ENCODE data around the gene FBXW5.

Gene FBXW5

DNA sequence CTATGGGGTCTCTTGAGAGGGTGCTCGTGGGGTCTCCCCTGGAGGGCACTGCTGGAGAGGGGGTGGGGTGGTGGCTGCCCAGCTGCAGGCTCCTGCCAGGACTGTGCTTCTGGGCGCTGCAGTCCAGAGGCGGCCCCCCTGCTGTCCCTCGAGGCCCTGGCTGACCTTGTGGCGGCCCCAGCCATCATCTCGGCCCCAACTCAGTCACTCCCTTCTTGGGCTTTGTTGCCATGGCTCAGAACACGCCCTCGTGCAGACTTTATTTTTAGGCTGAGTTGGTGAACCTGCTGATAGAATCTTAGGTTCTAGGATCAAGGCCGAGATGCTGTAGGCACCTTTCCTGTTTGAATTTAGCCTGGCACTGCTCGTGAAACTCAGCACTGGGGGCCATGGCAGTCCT lies 22.8 kb downstream of the FBXW5 start:
- TF ChIP-seq, protein P1, sequence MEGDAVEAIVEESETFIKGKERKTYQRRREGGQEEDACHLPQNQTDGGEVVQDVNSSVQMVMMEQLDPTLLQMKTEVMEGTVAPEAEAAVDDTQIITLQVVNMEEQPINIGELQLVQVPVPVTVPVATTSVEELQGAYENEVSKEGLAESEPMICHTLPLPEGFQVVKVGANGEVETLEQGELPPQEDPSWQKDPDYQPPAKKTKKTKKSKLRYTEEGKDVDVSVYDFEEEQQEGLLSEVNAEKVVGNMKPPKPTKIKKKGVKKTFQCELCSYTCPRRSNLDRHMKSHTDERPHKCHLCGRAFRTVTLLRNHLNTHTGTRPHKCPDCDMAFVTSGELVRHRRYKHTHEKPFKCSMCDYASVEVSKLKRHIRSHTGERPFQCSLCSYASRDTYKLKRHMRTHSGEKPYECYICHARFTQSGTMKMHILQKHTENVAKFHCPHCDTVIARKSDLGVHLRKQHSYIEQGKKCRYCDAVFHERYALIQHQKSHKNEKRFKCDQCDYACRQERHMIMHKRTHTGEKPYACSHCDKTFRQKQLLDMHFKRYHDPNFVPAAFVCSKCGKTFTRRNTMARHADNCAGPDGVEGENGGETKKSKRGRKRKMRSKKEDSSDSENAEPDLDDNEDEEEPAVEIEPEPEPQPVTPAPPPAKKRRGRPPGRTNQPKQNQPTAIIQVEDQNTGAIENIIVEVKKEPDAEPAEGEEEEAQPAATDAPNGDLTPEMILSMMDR (IDR thresholded peaks at IDR 0.05; ENCODE audit: control insufficient read depth, insufficient read depth, low read depth, low read length, missing control alignments), result no peak
- no peak overlapping the region for H3K4me3 ChIP-seq (ENCODE audit: control insufficient read depth, low read depth, low read length)

DNA sequence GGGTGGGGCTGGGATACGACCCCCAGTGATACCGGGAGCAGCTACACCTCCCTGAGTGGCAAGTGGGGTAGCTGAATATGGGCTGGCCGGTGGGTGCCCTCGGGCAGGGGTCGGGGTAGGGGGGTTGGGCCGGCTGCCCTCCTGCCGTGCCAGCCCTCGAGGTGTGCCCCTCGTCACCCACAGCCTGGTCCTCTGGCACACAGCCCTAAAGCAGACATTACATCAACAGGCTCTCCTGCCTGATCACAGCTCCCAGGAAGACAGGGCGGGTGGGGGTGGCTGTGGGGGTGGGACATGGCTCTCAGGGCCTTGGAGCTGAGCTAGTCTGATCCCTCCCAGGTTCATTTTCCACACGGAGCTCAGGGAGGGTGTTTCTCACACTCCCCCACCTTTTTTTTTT lies 23.2 kb downstream of the FBXW5 start:
- TF ChIP-seq, protein P1 (IDR thresholded peaks at IDR 0.05; ENCODE audit: control insufficient read depth, insufficient read depth, low read depth, low read length, missing control alignments), result no peak
- DNase-seq (ENCODE audit: low read depth), result no peak

More for the DNA sequence above, 22.8 kb downstream of the FBXW5 start:
- DNase-seq (ENCODE audit: low read depth), result no peak

DNA sequence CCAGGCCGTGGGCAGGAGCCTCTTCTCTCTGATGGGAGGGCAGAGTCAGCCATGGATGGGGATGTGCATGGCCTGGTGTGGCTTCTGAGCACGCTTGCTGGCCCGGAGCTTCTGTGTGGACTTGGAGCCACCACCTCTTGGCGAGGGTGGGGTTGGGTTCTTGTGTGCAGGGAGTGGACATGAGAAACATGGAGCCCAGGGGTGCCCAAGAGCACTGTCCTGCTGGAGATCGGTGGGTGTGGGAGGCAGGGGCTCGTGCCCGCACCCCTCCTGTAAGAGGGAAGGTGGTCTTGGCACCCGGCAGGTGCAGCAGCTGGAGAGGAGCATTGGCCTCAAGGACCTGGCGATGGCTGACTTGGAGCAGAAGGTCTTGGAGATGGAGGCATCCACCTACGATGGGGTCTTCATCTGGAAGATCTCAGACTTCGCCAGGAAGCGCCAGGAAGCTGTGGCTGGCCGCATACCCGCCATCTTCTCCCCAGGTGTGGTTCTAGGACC lies 23.8 kb downstream of the FBXW5 start:
- TF ChIP-seq, protein P1 (IDR thresholded peaks at IDR 0.05; ENCODE audit: control insufficient read depth, insufficient read depth, low read depth, low read length, missing control alignments), result no peak
- no peak for DNase-seq (ENCODE audit: low read depth)
- H3K4me3 ChIP-seq (ENCODE audit: control insufficient read depth, low read depth, low read length), result no peak overlapping the region

More for the DNA sequence above, 23.2 kb downstream of the FBXW5 start:
- no peak overlapping the region for H3K4me3 ChIP-seq (ENCODE audit: control insufficient read depth, low read depth, low read length)

DNA sequence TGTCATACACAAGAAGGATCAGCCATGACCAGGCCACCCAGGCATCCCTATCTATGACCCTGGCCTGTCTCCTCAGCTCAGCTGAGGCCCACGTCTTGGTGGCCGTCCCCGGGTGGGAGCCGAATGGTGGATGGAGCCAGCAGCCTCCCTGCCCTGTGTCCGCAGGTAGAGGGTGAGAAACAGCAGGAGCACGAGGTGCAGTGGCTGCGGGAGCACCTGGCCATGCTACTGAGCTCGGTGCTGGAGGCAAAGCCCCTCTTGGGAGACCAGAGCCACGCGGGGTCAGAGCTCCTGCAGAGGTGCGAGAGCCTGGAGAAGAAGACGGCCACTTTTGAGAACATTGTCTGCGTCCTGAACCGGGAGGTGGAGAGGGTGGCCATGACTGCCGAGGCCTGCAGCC lies 24.5 kb downstream of the FBXW5 start:
- DNase-seq (ENCODE audit: low read depth), result no peak
- no peak overlapping the region for H3K4me3 ChIP-seq (ENCODE audit: control insufficient read depth, low read depth, low read length)
- TF ChIP-seq, protein P1 (IDR thresholded peaks at IDR 0.05; ENCODE audit: control insufficient read depth, insufficient read depth, low read depth, low read length, missing control alignments), result no peak

DNA sequence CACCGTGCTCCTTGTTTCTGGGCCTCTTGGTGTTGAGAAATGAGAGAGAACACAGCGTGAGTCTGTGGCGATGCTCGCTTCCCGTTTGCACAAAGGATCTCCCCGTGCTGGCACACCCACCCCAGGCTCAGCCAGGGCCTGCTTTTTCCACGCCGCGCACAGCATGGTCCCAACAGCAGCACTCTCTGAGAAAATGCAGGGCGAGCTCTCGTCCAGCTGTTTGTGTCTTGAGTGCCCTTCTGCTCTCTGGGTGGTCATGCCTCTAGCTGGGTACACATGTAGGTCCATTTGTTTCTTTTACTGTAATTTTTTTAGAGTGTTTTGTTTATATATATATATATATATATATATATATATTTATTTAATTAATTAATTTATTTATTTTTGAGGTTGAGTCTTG lies 26.6 kb downstream of the FBXW5 start:
- no peak for DNase-seq (ENCODE audit: low read depth)
- TF ChIP-seq, protein P1 (IDR thresholded peaks at IDR 0.05; ENCODE audit: control insufficient read depth, insufficient read depth, low read depth, low read length, missing control alignments), result no peak
- no peak overlapping the region for H3K4me3 ChIP-seq (ENCODE audit: control insufficient read depth, low read depth, low read length)

DNA sequence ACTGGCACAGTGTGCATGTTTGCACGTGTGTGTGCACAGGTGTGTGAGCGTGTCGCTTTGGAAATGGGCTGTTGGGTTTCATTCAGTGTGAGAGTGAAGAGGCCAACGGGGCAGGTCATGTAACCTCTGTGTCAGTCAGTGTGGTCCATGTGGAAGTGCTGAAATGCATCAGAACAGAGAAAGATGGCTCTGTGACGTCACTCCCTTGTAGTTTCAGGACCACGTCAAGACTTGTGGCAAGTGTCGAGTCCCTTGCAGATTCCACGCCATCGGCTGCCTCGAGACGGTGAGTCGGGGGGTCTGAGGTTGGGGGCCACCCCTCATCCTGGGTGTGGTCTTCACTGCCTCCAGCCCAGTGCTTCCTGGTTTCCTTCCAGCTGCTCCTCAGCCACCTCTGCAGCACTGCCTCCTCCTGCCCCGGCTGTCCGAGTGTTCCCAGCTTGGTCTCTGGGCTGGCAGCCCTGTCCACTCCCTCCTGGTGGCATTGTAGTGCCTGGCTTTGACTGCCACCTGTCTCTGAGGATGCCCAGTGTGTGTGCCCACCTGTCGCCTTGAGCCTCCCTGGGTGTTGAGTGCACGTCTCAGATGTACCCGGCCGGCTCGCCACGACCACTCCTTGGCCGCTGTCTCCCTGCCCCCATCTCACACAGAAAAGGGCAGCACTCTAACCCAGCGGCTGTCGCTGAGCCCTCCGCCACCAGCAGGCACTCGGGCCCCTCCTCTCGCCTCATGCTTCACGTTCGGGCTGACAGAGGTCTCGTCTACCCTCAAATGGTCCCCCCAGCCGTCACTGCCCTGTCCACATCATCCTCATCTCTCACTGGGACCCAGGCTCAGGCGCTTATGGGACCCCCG lies 28.0 kb downstream of the FBXW5 start:
- no peak overlapping the region for H3K4me3 ChIP-seq (ENCODE audit: control insufficient read depth, low read depth, low read length)
- DNase-seq (ENCODE audit: low read depth), result no peak
- TF ChIP-seq, protein P1 (IDR thresholded peaks at IDR 0.05; ENCODE audit: control insufficient read depth, insufficient read depth, low read depth, low read length, missing control alignments), result no peak
